Mononuclear cell (primary cell): ENCODE results near the gene KRTAP12-4. TPM values are rescaled to one million over a fixed set of nuclear protein-coding genes. Genes with fewer than 3 reads are reported as not detected.
"Not testable (repeated sequence)": the region's sequence is repeated elsewhere in the genome, so short reads cannot be mapped to it uniquely, and the experiment has no call there.

Experiments used
- H3K27me3 ChIP-seq: 2 replicates; pipeline ENCODE4 v1.6.0; 2011; ENCODE audit warnings: low read length, control low read depth; ENCODE audit not compliant: insufficient read depth
- H3K4me1 ChIP-seq: 2 replicates; pipeline ENCODE4 v1.5.1; 2011; ENCODE audit warnings: mild to moderate bottlenecking, low read length, control low read depth; ENCODE audit not compliant: insufficient read depth
- H3K4me3 ChIP-seq: 2 replicates; pipeline ENCODE4 v1.5.1; 2011; ENCODE audit warnings: mild to moderate bottlenecking, low read length, moderate library complexity
- H3K9me3 ChIP-seq: 2 replicates; pipeline ENCODE4 v1.5.1; 2011; ENCODE audit warnings: low read depth, mild to moderate bottlenecking, control low read depth, low read length
- total RNA-seq: library from RNA; depleted of rRNA; stranded (reverse); fragments of >200 nt; gene quantifications from one replicate; pipeline ENCODE4 v1.2.3, GENCODE V29; 2012

Gene KRTAP12-4
- total RNA-seq, 1 donor, result not detected

DNA sequence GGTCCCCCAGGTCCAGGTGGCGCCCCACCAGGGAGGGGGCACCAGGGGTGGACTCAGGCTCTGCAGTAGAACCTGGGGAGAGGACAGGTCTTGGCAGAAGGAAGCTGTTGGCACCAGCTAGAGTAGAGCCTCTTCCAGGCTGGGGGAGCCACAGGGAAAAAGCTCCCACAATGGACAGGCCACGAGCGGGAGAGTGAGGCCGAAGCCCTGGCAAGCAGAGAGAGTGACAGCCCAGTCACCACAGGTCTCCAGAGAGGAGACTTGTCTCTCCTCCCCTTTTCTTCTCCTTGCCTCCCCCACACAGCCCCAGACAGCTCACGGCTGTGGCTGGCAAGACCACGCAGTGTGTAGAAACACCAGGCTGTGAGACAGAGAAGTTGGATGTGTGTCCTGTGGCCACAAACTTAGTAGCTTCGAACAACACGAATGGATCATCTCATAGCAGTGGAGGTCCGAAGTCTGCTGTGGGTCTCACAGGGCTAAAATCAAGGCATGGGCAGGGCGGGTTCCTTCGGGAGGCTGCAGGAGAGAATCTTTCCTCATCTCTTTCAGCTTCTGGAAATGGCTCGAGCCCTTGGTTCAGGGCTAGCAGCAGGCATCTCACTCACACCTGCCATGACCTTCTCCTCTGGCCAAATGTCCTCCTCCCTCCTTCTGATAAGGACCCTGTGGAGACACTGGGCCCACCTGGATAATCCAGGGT, 3.3 kb downstream of the KRTAP12-4 start:
- no peak overlapping the region for H3K4me3 ChIP-seq
- no peaks in the 10 kb centered on the region for H3K27me3 ChIP-seq
- peaks cover 11% of the 10 kb centered on the region for H3K4me1 ChIP-seq
- no peaks in the 10 kb centered on the region for H3K9me3 ChIP-seq

DNA sequence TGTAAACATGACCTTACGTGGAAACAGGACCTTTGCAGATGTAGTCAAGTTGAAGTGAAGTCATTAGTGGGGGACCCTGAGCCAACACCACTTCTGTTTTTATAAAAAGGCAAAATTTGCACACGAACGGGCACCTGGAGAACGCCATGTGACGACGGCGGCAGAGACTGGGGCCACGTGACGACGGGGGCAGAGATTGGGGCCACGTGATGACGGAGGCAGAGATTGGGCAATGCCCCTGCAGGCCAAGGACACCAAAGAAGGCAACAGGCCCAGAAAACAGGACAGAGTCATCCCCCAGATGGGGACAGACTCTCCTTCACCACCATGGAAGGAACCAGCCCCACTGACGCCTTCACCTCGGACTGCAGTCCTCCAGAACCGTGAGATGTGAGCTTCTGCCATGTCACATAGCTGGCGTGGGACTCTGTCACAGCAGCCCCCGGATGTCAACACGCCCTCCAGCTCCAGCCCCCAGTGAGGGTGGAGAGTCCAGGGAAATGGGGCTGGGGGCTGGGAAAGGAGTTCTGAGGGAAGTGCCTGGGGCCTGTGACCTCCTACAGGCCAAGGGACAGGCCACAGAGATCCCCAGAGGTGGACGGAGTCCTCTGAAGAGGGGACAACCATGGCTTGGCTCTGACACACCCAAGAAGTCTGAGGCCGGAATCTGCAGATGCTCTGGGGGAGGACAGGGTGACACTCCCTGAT, 4.0 kb downstream of the KRTAP12-4 start:
- H3K9me3 ChIP-seq, result no peaks in the 10 kb centered on the region
- no peaks in the 10 kb centered on the region for H3K27me3 ChIP-seq
- no peak overlapping the region for H3K4me3 ChIP-seq
- H3K4me1 ChIP-seq, result peaks cover 11% of the 10 kb centered on the region

DNA sequence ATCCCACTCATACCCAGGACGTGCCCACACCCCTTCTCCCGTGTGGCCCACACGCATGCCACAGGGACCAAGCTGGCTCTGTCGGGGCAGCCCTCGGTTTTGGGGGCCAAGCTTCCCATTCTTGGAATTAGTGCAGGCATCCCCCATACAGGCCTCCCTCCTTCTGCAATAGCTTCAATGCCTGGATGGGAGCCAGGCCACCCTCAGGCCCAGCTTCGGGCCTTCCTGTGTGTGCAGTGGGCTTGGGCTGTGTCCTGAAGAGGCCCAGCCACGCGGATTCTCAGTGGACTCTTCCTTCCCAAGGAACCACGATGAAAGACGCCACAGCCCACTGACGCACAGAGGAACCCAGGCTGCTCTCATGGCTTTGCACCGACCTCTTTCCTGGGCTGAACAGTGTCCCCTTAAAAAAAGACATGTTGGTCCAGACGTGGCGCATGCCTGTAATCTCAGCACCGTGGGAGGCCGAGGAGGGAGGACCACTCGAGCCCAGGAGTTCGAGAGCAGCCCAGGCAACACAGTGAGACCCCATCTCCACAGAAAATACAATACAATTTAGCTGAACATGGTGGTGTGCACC, 4.8 kb downstream of the KRTAP12-4 start:
- Histone ChIP-seq H3K9me3 (peaks cover 5% of the 10 kb centered on the region), H3K4me3 (no peak overlapping the region), H3K4me1 (peaks cover 9% of the 10 kb centered on the region), H3K27me3 (no peaks in the 10 kb centered on the region)

DNA sequence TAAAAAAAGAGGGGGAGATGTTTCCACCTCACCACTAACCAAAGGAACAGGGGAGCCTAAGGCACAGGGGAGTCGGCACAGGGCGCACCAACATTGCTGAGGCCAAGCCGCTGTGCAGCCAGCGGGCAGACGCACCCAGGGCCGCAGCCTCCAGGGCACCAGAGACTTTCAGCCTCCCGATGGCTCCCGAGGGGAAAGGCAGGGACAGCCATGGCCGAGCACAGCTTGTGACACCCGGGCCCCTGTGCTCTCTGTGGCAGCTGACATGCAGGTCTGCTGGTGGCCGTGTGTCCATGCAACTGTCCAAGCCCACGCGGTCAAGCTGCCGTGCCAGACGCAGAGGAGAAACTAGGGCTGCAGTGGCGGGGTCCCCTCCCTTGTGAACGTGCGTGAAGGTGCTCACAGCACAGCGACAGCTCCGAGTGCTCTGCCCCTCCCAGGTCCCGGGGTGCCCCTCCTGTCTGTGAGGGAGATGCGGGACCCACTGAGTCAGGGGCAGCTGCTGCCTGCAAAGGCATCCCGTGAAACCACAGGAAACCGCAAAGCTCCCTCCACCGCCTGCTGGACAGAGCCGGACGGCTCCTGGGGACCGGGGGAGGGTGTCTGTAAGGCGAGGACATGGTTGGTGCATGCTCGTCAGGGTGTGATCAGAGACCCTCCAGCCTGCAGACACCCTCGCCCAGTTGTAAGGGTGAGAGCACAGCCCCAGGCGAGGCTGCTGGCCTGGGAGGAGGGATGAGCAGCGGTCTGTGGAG, 5.7 kb downstream of the KRTAP12-4 start:
- H3K4me3 ChIP-seq, result no peak overlapping the region
- no peaks in the 10 kb centered on the region for H3K27me3 ChIP-seq
- H3K4me1 ChIP-seq, result peaks cover 2% of the 10 kb centered on the region
- H3K9me3 ChIP-seq, result peaks cover 14% of the 10 kb centered on the region

DNA sequence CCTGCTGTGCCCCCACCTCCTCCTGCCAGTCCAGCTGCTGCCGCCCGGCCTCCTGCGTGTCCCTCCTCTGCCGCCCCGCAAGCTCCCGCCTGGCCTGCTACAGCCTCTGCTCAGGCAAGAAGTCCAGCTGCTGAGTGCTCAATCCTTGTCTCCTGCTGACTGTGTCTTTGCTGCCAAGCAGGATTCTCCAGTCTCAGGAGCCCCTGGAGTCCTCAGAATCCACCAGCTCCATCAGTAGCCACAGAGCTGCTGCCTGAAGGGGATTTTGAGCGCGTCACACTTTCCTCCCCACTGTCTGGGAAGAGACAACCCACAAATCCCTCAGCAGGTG, 7.3 kb downstream of the KRTAP12-4 start:
- no peaks in the 10 kb centered on the region for H3K4me1 ChIP-seq
- peaks cover 14% of the 10 kb centered on the region for H3K9me3 ChIP-seq
- H3K27me3 ChIP-seq, result no peaks in the 10 kb centered on the region
- H3K4me3 ChIP-seq, result no peak overlapping the region

DNA sequence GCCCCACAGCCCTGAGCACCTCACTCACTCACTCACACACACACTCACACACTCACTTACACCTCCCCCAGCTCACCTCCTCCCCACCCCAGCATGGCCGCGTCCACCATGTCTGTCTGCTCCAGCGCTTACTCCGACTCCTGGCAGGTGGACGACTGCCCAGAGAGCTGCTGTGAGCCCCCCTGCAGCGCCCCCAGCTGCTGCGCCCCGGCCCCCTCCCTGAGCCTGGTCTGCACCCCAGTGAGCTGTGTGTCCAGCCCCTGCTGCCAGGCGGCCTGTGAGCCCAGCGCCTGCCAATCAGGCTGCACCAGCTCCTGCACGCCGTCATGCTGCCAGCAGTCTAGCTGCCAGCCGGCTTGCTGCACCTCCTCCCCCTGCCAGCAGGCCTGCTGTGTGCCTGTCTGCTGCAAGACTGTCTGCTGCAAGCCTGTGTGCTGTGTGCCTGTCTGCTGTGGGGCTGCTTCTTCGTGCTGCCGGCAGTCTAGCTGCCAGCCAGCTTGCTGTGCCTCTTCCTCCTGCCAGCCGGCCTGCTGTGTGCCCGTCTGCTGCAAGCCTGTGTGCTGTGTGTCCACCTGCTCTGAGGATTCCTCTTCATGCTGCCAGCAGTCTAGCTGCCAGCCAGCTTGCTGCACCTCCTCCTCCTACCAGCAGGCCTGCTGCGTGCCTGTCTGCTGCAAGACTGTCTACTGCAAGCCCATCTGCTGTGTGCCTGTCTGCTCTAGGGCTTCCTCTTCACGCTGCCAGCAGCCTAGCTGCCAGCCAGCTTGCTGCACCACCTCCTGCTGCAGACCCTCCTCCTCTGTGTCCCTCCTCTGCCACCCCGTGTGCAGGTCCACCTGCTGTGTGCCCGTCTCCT, 7.9 kb downstream of the KRTAP12-4 start, which contains the start of gene KRTAP10-11:
Gene KRTAP10-11, plus strand, starts transcription at position 49 of the 856 bp plus-strand sequence. Its CDS starts 45 bp downstream, at position 94.
- H3K9me3 ChIP-seq, result peaks cover 14% of the 10 kb centered on the region
- H3K4me3 ChIP-seq, H3K27me3 ChIP-seq, H3K4me1 ChIP-seq: not testable (repeated sequence)

DNA sequence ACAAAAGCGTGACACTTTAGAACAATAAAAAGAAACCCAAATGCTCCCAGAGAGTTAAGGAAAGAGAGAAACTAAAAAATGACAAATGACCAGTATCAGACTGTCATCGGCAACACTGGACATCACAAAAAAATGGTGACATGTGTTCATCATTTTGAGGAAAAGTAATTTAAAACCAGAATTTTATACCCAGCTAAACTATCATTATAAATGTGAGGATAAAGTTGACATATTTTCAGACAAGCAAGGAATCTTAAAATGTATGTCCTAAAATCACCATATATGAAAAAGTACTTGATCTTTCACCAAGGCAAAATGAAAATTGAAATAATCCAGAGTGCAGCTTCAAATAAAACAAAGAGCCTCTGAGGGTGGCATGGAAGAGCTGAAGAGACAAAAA, 9.6 kb downstream of the KRTAP12-4 start:
- H3K9me3 ChIP-seq, result peaks cover 14% of the 10 kb centered on the region
- H3K4me3 ChIP-seq, result no peak overlapping the region
- no peaks in the 10 kb centered on the region for H3K27me3 ChIP-seq
- H3K4me1 ChIP-seq, result no peaks in the 10 kb centered on the region

DNA sequence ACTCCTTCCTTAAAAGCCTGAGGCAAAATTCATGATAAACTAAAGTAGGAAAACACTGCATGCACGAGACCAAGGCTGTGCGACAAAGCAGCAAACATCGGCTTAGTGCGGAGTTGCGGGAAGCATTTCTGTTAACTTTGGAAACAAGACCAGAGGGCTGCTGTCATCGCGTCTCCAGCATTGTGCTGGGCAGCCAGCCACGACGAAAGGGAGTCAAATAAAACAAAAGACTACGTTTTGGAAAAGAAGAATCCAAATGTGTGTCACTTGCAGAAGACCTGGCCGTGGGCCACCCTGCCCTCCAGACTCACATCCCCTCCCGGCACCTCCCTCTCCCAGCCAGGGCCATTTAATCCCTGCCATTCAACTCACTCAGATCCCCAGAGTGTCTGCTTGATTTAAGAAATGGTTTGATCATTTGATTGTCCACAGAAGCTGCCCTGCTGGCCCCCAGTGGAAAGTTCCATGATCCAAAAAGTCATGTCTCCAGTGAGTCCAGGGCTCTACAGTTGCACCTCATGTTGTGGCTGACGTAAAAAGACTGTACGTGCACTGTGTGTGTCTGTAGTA, 10.6 kb downstream of the KRTAP12-4 start:
- H3K27me3 ChIP-seq, result no peaks in the 10 kb centered on the region
- H3K4me1 ChIP-seq, result no peaks in the 10 kb centered on the region
- H3K4me3 ChIP-seq, result no peak overlapping the region
- peaks cover 14% of the 10 kb centered on the region for H3K9me3 ChIP-seq

DNA sequence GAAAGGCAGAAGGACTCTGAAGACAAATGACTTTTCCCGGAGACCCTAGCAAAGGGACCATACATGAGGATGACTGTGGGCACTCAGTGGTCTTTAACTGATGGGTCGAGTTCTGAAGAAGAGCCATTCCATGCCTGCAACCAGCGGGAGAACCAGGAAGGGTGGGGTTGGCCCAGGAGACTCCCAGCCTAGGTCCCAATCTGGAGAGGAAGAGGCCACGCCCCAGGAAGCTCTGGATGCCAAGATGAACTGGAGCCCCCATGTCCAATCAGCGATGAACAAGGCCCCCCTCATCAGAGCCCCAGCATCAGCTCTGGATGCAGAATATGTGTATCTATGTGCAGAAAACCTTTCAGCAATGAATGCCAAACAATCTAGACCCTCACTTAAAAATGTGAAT, 13.7 kb downstream of the KRTAP12-4 start:
- Histone ChIP-seq H3K4me1 (no peaks in the 10 kb centered on the region), H3K27me3 (no peaks in the 10 kb centered on the region), H3K9me3 (peaks cover 14% of the 10 kb centered on the region), H3K4me3 (no peak overlapping the region)

DNA sequence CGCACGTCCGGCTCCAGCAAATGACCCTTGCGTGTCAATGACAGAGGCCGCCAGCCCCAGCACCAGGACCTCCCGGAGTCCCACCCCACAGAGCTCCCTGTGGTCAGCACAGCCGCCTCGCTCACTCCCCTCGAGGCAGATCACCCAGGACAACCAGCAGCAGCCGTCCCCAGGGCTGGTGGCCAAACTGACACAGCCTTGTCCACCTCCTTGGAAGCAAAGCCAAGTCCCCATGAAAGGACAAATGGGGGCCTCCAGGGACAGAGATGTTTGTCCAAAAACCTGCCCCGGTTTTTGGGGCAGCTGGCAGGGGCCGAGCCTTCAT, 15.2 kb downstream of the KRTAP12-4 start:
- Histone ChIP-seq H3K4me1 (no peaks in the 10 kb centered on the region), H3K4me3 (no peak overlapping the region), H3K9me3 (peaks cover 6% of the 10 kb centered on the region), H3K27me3 (no peaks in the 10 kb centered on the region)

DNA sequence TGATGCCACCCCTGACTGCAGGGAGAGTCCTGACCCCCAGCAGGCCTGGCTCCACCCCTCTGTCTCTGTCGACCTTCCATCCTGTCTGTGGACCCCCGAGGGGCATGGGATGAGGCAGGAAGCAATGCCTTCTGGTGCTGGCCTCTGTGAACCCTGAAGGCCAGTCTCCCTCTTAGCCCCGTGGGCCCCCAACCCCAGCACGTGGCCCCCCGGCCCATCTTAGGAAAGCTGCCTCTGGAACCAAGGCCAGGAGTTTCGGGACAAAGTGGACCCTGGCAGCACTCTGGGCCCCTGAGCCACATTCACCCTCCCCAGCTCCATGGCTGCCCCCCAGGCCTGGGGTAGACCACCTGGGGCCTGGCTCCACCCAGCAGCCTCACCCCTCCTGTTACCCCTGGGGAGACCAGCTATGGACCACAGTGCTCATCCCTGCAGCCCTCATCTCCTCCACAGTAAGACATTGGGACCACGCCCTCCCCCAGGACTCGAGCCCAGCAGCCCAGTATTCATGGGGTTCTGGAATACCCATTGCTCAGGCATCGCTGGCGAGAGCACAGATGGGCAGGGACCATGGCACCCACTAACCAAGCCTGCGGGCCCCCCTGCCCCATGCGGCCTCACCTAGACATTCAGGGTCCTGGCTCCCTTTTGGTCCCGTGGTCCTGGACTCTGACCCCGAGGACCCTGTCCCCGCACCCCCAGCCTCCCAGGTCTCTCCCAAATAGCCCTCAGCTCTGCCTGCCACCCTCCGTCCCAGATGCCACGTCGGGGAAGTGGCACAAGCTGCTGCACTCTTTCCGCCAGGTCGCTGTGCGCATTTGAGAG, 15.7 kb downstream of the KRTAP12-4 start:
- not testable (repeated sequence) for H3K4me3 ChIP-seq, H3K27me3 ChIP-seq

DNA sequence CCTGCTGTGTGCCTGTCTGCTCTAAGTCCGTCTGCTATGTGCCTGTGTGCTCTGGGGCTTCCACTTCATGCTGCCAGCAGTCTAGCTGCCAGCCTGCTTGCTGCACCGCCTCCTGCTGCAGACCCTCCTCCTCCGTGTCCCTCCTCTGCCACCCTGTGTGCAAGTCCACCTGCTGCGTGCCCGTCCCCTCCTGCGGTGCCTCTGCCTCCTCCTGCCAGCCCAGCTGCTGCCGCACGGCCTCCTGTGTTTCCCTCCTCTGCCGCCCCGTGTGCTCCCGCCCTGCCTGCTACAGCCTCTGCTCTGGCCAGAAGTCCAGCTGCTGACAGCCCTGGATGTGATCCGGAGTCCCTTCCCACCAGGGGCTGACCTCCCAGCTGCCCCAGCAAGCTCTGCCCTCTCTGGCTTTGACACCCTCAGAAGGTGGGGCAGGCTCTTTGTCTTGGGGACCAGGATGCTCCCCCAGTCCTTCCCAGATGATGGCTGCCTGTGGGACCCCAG, 16.6 kb downstream of the KRTAP12-4 start:
- H3K9me3 ChIP-seq, result not testable (repeated sequence)

More for the DNA sequence above, 15.7 kb downstream of the KRTAP12-4 start:
- H3K9me3 ChIP-seq, H3K4me1 ChIP-seq: not testable (repeated sequence)

DNA sequence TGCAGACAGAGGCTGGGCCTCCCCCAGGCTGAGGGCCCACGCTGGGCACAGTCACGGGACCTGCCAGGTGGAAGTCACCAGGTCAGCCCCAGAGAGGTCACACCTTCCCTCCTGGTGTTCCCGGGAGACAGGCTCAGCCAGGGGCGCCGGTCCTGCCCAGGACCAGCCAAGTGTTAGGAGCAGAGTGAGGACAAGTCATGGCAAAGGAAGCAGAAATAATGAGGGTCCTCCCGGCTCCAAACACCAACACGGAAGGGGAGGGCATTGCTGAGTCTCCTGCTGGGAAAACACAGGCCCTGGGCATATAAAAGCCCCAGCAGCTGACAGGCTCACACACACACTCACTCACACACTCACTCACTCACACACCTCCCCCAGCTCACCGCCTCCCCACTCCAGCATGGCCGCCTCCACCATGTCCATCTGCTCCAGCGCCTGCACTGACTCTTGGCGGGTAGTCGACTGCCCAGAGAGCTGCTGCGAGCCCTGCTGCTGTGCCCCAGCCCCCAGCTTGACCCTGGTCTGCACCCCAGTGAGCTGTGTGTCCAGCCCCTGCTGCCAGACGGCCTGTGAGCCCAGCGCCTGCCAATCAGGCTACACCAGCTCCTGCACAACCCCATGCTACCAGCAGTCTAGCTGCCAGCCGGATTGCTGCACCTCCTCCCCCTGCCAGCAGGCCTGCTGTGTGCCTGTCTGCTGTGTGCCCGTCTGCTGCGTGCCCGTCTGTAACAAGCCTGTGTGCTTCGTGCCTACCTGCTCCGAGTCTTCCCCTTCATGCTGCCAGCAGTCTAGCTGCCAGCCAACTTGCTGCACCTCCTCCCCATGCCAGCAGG, 17.2 kb downstream of the KRTAP12-4 start, which contains the start of gene KRTAP10-10:
Gene KRTAP10-10, plus strand, starts transcription at position 339 of the 833 bp plus-strand sequence. Its CDS starts 62 bp downstream, at position 401.
- no peaks in the 10 kb centered on the region for H3K4me1 ChIP-seq
- H3K27me3 ChIP-seq, result peaks cover 3% of the 10 kb centered on the region
- peaks cover 4% of the 10 kb centered on the region for H3K9me3 ChIP-seq
- H3K4me3 ChIP-seq, result no peak within 1 kb of the TSS

More for the DNA sequence above, 16.6 kb downstream of the KRTAP12-4 start:
- H3K4me3 ChIP-seq, H3K27me3 ChIP-seq, H3K4me1 ChIP-seq: not testable (repeated sequence)
